GM12878 (cell line): ENCODE data around the gene TTC17. TPM values are rescaled to one million over a fixed set of nuclear protein-coding genes. Genes with fewer than 3 reads are reported as not detected.

Experiments
- BCL11A ChIP-seq: IDR thresholded peaks from 2 replicates; pipeline ENCODE4 v1.6.1; 2011; ENCODE audit warnings: low read depth, low read length
- FOXM1 ChIP-seq: IDR thresholded peaks from 2 replicates; pipeline ENCODE4 v1.6.1; 2012; ENCODE audit warnings: low read depth, mild to moderate bottlenecking, inconsistent platforms, low read length, moderate library complexity
- NFIC ChIP-seq: IDR thresholded peaks from 2 replicates; pipeline ENCODE4 v1.6.1; 2012; ENCODE audit warnings: low read depth, mild to moderate bottlenecking, inconsistent platforms, low read length, moderate library complexity
- NRF1 ChIP-seq: conservative IDR thresholded peaks from 2 replicates; pipeline ENCODE4 v1.6.1; 2011; ENCODE audit warnings: mild to moderate bottlenecking, low read depth, low read length, improper control_type of control experiment
- POLR2A ChIP-seq: IDR thresholded peaks from 2 replicates; pipeline ENCODE4 v1.6.1; 2011; ENCODE audit warnings: low read depth, mild to moderate bottlenecking, low read length
- RCOR1 ChIP-seq: conservative IDR thresholded peaks from 2 replicates; pipeline ENCODE4 v1.6.1; 2012; ENCODE audit warnings: low read depth, low read length, improper control_type of control experiment
- RFX5 ChIP-seq: IDR thresholded peaks from 2 replicates; pipeline ENCODE4 v1.6.1; 2011; ENCODE audit warnings: low read depth, low read length, improper control_type of control experiment
- TCF7 ChIP-seq: IDR thresholded peaks from 2 replicates; pipeline ENCODE4 v1.6.1; 2014; ENCODE audit warnings: antibody characterized with exemption, borderline replicate concordance
- ZNF622 ChIP-seq: fragments of 450-650 bp; IDR thresholded peaks from 2 replicates; pipeline ENCODE4 v1.6.1; 2017; ENCODE audit warnings: mild to moderate bottlenecking, inconsistent platforms
- polyA plus RNA-seq, 11 experiments: library from polyadenylated mRNA; depleted of rRNA in 4 of 11; unstranded in 6 of 11; stranded (reverse) in 5 of 11; fragments of >200 nt; fragmentation: Nextera tagmentation in 4 of 11; fragmentation: Illumina TruSeq in 1 of 11; extraction: Ambion mirVana in 4 of 11; extraction: Trizol in 1 of 11; gene quantifications; 1 replicate in 1 of 11; 2 replicates in 10 of 11; pipeline versions ENCODE4 v1.2.1 to v1.2.3, GENCODE V29; 2011 to 2016; ENCODE audit warnings: inconsistent platforms in 2 of 11, missing spikeins in 2 of 11, low read depth in 1 of 11
- total RNA-seq, 4 experiments: library from RNA; depleted of rRNA in 3 of 4; stranded (reverse); fragments of >200 nt in 3 of 4; fragmentation: Illumina TruSeq in 1 of 4; extraction: Trizol in 1 of 4; gene quantifications; 2 replicates each; pipeline versions ENCODE4 v1.2.1 to v1.2.3, GENCODE V29; 2013 to 2021
- TF ChIP-seq, protein P1 (sequence below): fragments of 450-650 bp; formaldehyde crosslinking; IDR thresholded peaks from 2 replicates; pipeline ENCODE4 v1.4.0; 2020; ENCODE audit warnings: mild to moderate bottlenecking, moderate library complexity

The TTC17 gene
- total and polyA plus RNA-seq, 10 of the 15 experiments (the other 5 are each of a cell fraction or from before 2014, with no cell fraction given) = 15.9 to 116 (median 41.5) TPM

DNA sequence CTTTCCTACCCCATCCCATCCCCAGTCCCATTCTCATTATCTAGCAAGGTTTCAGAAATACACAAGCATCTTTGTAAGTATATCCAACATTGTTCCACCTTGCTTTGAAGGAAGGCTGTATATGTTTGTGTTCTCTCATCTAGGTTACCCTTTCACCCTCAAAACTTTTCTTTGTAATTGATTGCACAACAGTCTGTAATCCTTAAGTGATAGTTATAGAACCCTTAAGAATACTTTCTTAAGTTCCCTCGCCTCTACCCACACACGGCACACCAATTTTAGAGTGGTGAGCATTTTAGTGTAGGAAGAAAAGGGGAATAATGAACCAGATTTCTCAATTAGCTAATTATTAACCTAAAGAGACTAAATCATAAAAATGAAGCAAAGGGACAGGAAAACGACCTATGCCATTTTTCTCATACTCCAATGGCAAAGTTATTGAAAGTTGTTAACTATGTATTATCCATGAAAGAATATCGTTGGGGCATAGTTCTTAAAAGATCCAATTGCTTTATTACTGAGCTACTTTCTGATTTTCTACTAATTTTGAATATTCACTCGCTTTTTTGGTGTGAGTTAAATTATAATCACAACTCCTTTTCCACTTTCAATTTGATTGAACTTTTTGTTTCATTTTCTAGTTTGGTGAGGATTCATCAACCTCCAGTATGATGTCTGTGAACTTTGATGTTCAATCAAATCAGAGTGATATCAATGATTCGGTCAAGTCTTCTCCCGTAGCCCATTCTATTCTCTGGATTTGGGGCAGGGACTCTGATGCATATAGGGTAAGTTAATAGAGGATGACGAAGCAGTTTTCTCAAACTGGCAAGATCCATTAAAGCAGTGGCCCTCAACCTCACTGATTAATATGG lies 44.9 kb downstream of the TTC17 start (continued):
- TF ChIP-seq, protein P1, sequence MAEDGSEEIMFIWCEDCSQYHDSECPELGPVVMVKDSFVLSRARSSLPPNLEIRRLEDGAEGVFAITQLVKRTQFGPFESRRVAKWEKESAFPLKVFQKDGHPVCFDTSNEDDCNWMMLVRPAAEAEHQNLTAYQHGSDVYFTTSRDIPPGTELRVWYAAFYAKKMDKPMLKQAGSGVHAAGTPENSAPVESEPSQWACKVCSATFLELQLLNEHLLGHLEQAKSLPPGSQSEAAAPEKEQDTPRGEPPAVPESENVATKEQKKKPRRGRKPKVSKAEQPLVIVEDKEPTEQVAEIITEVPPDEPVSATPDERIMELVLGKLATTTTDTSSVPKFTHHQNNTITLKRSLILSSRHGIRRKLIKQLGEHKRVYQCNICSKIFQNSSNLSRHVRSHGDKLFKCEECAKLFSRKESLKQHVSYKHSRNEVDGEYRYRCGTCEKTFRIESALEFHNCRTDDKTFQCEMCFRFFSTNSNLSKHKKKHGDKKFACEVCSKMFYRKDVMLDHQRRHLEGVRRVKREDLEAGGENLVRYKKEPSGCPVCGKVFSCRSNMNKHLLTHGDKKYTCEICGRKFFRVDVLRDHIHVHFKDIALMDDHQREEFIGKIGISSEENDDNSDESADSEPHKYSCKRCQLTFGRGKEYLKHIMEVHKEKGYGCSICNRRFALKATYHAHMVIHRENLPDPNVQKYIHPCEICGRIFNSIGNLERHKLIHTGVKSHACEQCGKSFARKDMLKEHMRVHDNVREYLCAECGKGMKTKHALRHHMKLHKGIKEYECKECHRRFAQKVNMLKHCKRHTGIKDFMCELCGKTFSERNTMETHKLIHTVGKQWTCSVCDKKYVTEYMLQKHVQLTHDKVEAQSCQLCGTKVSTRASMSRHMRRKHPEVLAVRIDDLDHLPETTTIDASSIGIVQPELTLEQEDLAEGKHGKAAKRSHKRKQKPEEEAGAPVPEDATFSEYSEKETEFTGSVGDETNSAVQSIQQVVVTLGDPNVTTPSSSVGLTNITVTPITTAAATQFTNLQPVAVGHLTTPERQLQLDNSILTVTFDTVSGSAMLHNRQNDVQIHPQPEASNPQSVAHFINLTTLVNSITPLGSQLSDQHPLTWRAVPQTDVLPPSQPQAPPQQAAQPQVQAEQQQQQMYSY = no peak
- no peak for TF ChIP-seq RCOR1
- no peak for TF ChIP-seq POLR2A
- TF ChIP-seq NFIC = no peak
- TF ChIP-seq TCF7 = no peak
- no peak for TF ChIP-seq ZNF622
- TF ChIP-seq RFX5 = no peak
- TF ChIP-seq BCL11A = no peak
- no peak for TF ChIP-seq FOXM1
- no peak for TF ChIP-seq NRF1
